GM19438 (cell line): ENCODE results near the gene DNAI2.

Source experiments
- ATAC-seq: cut with Tn5 transposase; IDR thresholded peaks from one replicate; pipeline ENCODE4 v1.9.1; 2021; ENCODE audit warnings: low read depth; ENCODE audit not compliant: unreplicated experiment

Gene DNAI2

GRCh38 chr17:74299226-74300009 is 25.4 kb downstream of the DNAI2 start:
- no peak for ATAC-seq

- ATAC-seq = no peak
These were observed 29.3 kb downstream of the DNAI2 start for GRCh38 chr17:74303305-74303704.

- no peak for ATAC-seq
These were observed 30.1 kb downstream of the DNAI2 start for GRCh38 chr17:74304184-74304583.

- no peak for ATAC-seq
These were observed 32.0 kb downstream of the DNAI2 start for GRCh38 chr17:74305865-74306654.

- ATAC-seq = no peak
These were observed 34.1 kb downstream of the DNAI2 start for GRCh38 chr17:74307984-74308773.

GRCh38 chr17:74309902-74310301 is 35.9 kb downstream of the DNAI2 start:
- ATAC-seq = no peak

GRCh38 chr17:74314877-74315276 is 40.8 kb downstream of the DNAI2 start:
- no peak for ATAC-seq

GRCh38 chr17:74316220-74316619 is 42.2 kb downstream of the DNAI2 start:
- ATAC-seq = no peak

- no peak for ATAC-seq
These were observed 43.0 kb downstream of the DNAI2 start for GRCh38 chr17:74317071-74317470.

- ATAC-seq = no peak
These were observed 44.4 kb downstream of the DNAI2 start for GRCh38 chr17:74318391-74318790.

GRCh38 chr17:74324521-74324920 is 50.5 kb downstream of the DNAI2 start:
- ATAC-seq = no peak

- ATAC-seq = no peak
These were observed 51.3 kb downstream of the DNAI2 start for GRCh38 chr17:74325376-74325742.

- no peak for ATAC-seq
These were observed 51.8 kb downstream of the DNAI2 start, which contains the start of gene KIF19 for GRCh38 chr17:74325743-74326379. Gene KIF19 (plus strand): TSS chr17:74326226. CDS start chr17:74326350, 124 bp downstream.

GRCh38 chr17:74326506-74326905 is 52.5 kb downstream of the DNAI2 start:
- no peak for ATAC-seq

- no peak for ATAC-seq
These were observed 54.5 kb downstream of the DNAI2 start for GRCh38 chr17:74328487-74328886.

GRCh38 chr17:74329378-74329777 is 55.3 kb downstream of the DNAI2 start:
- ATAC-seq = no peak

- no peak for ATAC-seq
These were observed 56.4 kb downstream of the DNAI2 start for GRCh38 chr17:74330446-74330845.

- ATAC-seq = no peak
These were observed 58.1 kb downstream of the DNAI2 start for GRCh38 chr17:74332017-74332650.

- ATAC-seq = no peak
These were observed 58.8 kb downstream of the DNAI2 start for GRCh38 chr17:74332763-74333283.
